GM12878 (cell line): ENCODE results near the gene CCDC149. TPM values are rescaled to one million over a fixed set of nuclear protein-coding genes. Genes with fewer than 3 reads are reported as not detected.

ENCODE experiments used
- ATAC-seq: fragments of 200-7000 bp; cut with Tn5 transposase; 3 replicates; pipeline ENCODE4 v1.9.1; 2020; ENCODE audit warnings: mild to moderate bottlenecking, moderate library complexity
- BruUV-seq: library from RNA; stranded (reverse); fragments of 400-500 nt; replicated peaks from 2 replicates; lab custom pipeline; 2021; lab: Mats Ljungman, UMichigan
- CTCF ChIA-PET: fragments of 300-600 bp; sonication (Branson Sonifier 250); formaldehyde crosslinking; extraction: SDS; loops from one replicate; lab custom pipeline; 2021; ENCODE audit warnings: inconsistent platforms; lab: Yijun Ruan, JAX
- POLR2A ChIA-PET: fragments of 350-600 bp; formaldehyde crosslinking; extraction: SDS; loops from one replicate; lab custom pipeline; 2021; ENCODE audit warnings: inconsistent platforms; lab: Charles Lee
- RAD21 ChIA-PET: fragments of 300-600 bp; sonication (Branson Sonifier 250); formaldehyde crosslinking; loops from one replicate; lab custom pipeline; 2023; ENCODE audit warnings: antibody characterized with exemption; ENCODE audit not compliant: unreplicated experiment; lab: Charles Lee
- SMC1A ChIA-PET: fragments of 300-600 bp; sonication (Branson Sonifier 250); formaldehyde crosslinking; loops from one replicate; lab custom pipeline; 2023; ENCODE audit not compliant: unreplicated experiment, uncharacterized antibody; lab: Charles Lee
- DNase-seq: peaks from one replicate; pipeline ENCODE4 v3.0.0-alpha.2; 2011; ENCODE audit warnings: low read depth, low spot score
- FAIRE-seq: peaks from 3 replicates; lab custom pipeline; 2011; peaks lifted over from hg19 to GRCh38; lab: Jason Lieb, UNC
- H2AFZ ChIP-seq: 2 replicates; pipeline ENCODE4 v1.6.0; 2011; ENCODE audit warnings: low read depth, low read length, control low read depth; ENCODE audit not compliant: control insufficient read depth
- H3K27ac ChIP-seq: 2 replicates; pipeline ENCODE4 v1.5.1; 2011; ENCODE audit warnings: control low read depth; ENCODE audit not compliant: control insufficient read depth, insufficient read depth
- H3K27me3 ChIP-seq, 2 experiments: replicated peaks in 1 of 2; 2 replicates each; pipeline versions ENCODE4 v1.6.0 to v1.6.1; 2011; ENCODE audit warnings: low read length in 1 of 2; ENCODE audit not compliant: control insufficient read depth in 2 of 2, insufficient read depth in 2 of 2
- H3K36me3 ChIP-seq, 2 experiments: 2 replicates each; pipeline ENCODE4 v1.5.1; 2011; ENCODE audit warnings: low read length in 1 of 2; ENCODE audit not compliant: control insufficient read depth in 2 of 2, insufficient read depth in 2 of 2
- H3K4me1 ChIP-seq: 2 replicates; pipeline ENCODE4 v1.6.1; 2011; ENCODE audit warnings: mild to moderate bottlenecking, low read length, moderate library complexity, mixed read lengths; ENCODE audit not compliant: control insufficient read depth, insufficient read depth
- H3K4me2 ChIP-seq: 2 replicates; pipeline ENCODE4 v1.6.0; 2011; ENCODE audit warnings: control low read depth; ENCODE audit not compliant: control insufficient read depth, insufficient read depth
- H3K4me3 ChIP-seq: fragments of 200-600 bp; sonication (generic); 2 replicates; pipeline ENCODE4 v1.5.1; 2016
- H3K79me2 ChIP-seq: 2 replicates; pipeline ENCODE4 v1.6.0; 2011; ENCODE audit warnings: low read length; ENCODE audit not compliant: control insufficient read depth, insufficient read depth
- H3K9ac ChIP-seq: 2 replicates; pipeline ENCODE4 v1.8.0; 2011; ENCODE audit warnings: low read length, control low read depth, mixed read lengths; ENCODE audit not compliant: control insufficient read depth, insufficient read depth
- H3K9me3 ChIP-seq: replicated peaks from 3 replicates; pipeline ENCODE4 v1.5.1; 2011; ENCODE audit warnings: mild to moderate bottlenecking, low read length; ENCODE audit not compliant: control insufficient read depth, insufficient read depth
- H4K20me1 ChIP-seq: 2 replicates; pipeline ENCODE4 v1.6.0; 2011; ENCODE audit not compliant: control insufficient read depth, insufficient read depth
- GABPA ChIP-seq: IDR thresholded peaks from 2 replicates; pipeline ENCODE4 v1.6.1; 2014; ENCODE audit warnings: antibody characterized with exemption, low read depth, mild to moderate bottlenecking, inconsistent platforms
- HCFC1 ChIP-seq: fragments of 150-350 bp; IDR thresholded peaks from 2 replicates; pipeline ENCODE4 v1.6.1; 2014; ENCODE audit warnings: low read length
- IRF3 ChIP-seq: fragments of 450-650 bp; IDR thresholded peaks from 2 replicates; pipeline ENCODE4 v1.6.1; 2014; ENCODE audit warnings: mild to moderate bottlenecking
- NBN ChIP-seq: fragments of 450-650 bp; IDR thresholded peaks from 2 replicates; pipeline ENCODE4 v1.6.1; 2016
- NKRF ChIP-seq: fragments of 450-650 bp; conservative IDR thresholded peaks from 2 replicates; pipeline ENCODE4 v1.6.1; 2017; ENCODE audit warnings: mild to moderate bottlenecking, moderate library complexity
- ZBED1 ChIP-seq: IDR thresholded peaks from 2 replicates; pipeline ENCODE4 v1.6.1; 2016; ENCODE audit warnings: borderline replicate concordance
- in situ Hi-C: fragments of 300-500 bp; cut with MboI; formaldehyde crosslinking; loops from 9 replicates; pipeline ENCODE4 v1.14.3; 2018; ENCODE audit warnings: mixed read lengths
- intact Hi-C: fragments of 100-400 bp; cut with micrococcal nuclease; formaldehyde crosslinking; loops from one replicate; pipeline ENCODE4 v1.14.2; 2022; ENCODE audit not compliant: unreplicated experiment
- polyA plus RNA-seq, 11 experiments: library from polyadenylated mRNA; depleted of rRNA in 4 of 11; unstranded in 6 of 11; stranded (reverse) in 5 of 11; fragments of >200 nt; fragmentation: Nextera tagmentation in 4 of 11; fragmentation: Illumina TruSeq in 1 of 11; extraction: Ambion mirVana in 4 of 11; extraction: Trizol in 1 of 11; gene quantifications; 1 replicate in 1 of 11; 2 replicates in 10 of 11; pipeline versions ENCODE4 v1.2.1 to v1.2.3, GENCODE V29; 2011 to 2016; ENCODE audit warnings: inconsistent platforms in 2 of 11, missing spikeins in 2 of 11, low read depth in 1 of 11
- total RNA-seq, 4 experiments: library from RNA; depleted of rRNA in 3 of 4; stranded (reverse); fragments of >200 nt in 3 of 4; fragmentation: Illumina TruSeq in 1 of 4; extraction: Trizol in 1 of 4; gene quantifications; 2 replicates each; pipeline versions ENCODE4 v1.2.1 to v1.2.3, GENCODE V29; 2013 to 2021

The CCDC149 gene
- total and polyA plus RNA-seq, 10 of the 15 experiments (the other 5 are each of a cell fraction or from before 2014, with no cell fraction given), result 0.03 to 0.04 (median 0.04) TPM; not detected in 7

GRCh38 chr4:24934311-24934710 is 21.5 kb upstream of the CCDC149 start:
- Histone ChIP-seq H3K4me1 (no peaks in the 10 kb centered on the region), H3K9ac (no peak overlapping the region), H3K36me3 (no peaks in the 10 kb centered on the region), H3K79me2 (no peaks in the 10 kb centered on the region), H3K27ac (no peak overlapping the region), H2AFZ (no peak overlapping the region), H3K4me3 (no peak overlapping the region), H4K20me1 (no peaks in the 10 kb centered on the region), H3K4me2 (no peak overlapping the region), H3K27me3 (no peaks in the 10 kb centered on the region), H3K9me3 (no peaks in the 10 kb centered on the region)
- SMC1A ChIA-PET, result no interaction called here
- ATAC-seq (no peak), FAIRE-seq (no peak), DNase-seq (no peak)
- RAD21 ChIA-PET, result no interaction called here
- CTCF ChIA-PET, result no interaction called here
- no TSS peak for BruUV-seq
- TF ChIP-seq IRF3, result no peak
- no peak for TF ChIP-seq ZBED1
- no peak for TF ChIP-seq NKRF
- no peak for TF ChIP-seq GABPA
- no peak for TF ChIP-seq HCFC1
- no peak for TF ChIP-seq NBN
- POLR2A ChIA-PET, result no interaction called here
- in situ Hi-C loops (no loop called here), intact Hi-C loops (no loop called here)
